ENCODE results near the gene GLT8D2.

Gene GLT8D2

GRCh38 chr12:103955811-103956508 is 94.0 kb downstream of the GLT8D2 start:
- peaks cover 27% of the 10 kb centered on the region for H3K4me1 ChIP-seq (ENCODE audit: low read length)
- peaks cover 6% of the 10 kb centered on the region; the same call in 1 of the 2 replicates for H4K20me1 ChIP-seq (ENCODE audit: insufficient read depth, low read length)
- H3K36me3 ChIP-seq (replicated peaks; ENCODE audit: low read depth, low read length), result peaks cover 38% of the 10 kb centered on the region
- H3K4me3 ChIP-seq (ENCODE audit: low read length), result peak overlapping the region; percentile 99
- peak overlapping the region; percentile 99 for H3K4me2 ChIP-seq (ENCODE audit: low read length)
- peak overlapping the region; percentile 81; the same call in 1 of the 2 replicates for H3K27ac ChIP-seq (ENCODE audit: low read length)
- TF ChIP-seq EZH2phosphoT487 (IDR thresholded peaks at IDR 0.05; ENCODE audit: low read depth), result no peak
- no peak for TF ChIP-seq CTCF (IDR thresholded peaks at IDR 0.05; ENCODE audit: low read depth, low read length)
- 0 out of 2 replicates have a peak overlapping the region, but pooled peaks have one; percentile 74 for H2AFZ ChIP-seq (ENCODE audit: low read depth, low read length)
- H3K79me2 ChIP-seq (ENCODE audit: low read length), result peaks cover 37% of the 10 kb centered on the region
- no peaks in the 10 kb centered on the region for H3K27me3 ChIP-seq (ENCODE audit: low read depth, low read length)
- H3K9me3 ChIP-seq (ENCODE audit: insufficient read depth, low read length), result no peaks in the 10 kb centered on the region
- H3K9ac ChIP-seq (ENCODE audit: low read length), result peak overlapping the region; percentile 94

GRCh38 chr12:103952497-103952896 is 97.5 kb downstream of the GLT8D2 start:
- no peak for TF ChIP-seq CTCF (IDR thresholded peaks at IDR 0.05; ENCODE audit: low read depth, low read length)
- TF ChIP-seq EZH2phosphoT487 (IDR thresholded peaks at IDR 0.05; ENCODE audit: low read depth), result no peak
- peaks cover 18% of the 10 kb centered on the region; the same call in 1 of the 2 replicates for H4K20me1 ChIP-seq (ENCODE audit: insufficient read depth, low read length)
- H3K27ac ChIP-seq (ENCODE audit: low read length), result no peak overlapping the region
- H3K9ac ChIP-seq (ENCODE audit: low read length), result no peak overlapping the region
- H3K9me3 ChIP-seq (ENCODE audit: insufficient read depth, low read length), result no peaks in the 10 kb centered on the region
- H3K27me3 ChIP-seq (ENCODE audit: low read depth, low read length), result no peaks in the 10 kb centered on the region
- peaks cover 37% of the 10 kb centered on the region for H3K79me2 ChIP-seq (ENCODE audit: low read length)
- H2AFZ ChIP-seq (ENCODE audit: low read depth, low read length), result no peak overlapping the region
- H3K36me3 ChIP-seq (replicated peaks; ENCODE audit: low read depth, low read length), result peaks cover 67% of the 10 kb centered on the region
- no peak overlapping the region for H3K4me2 ChIP-seq (ENCODE audit: low read length)
- H3K4me1 ChIP-seq (ENCODE audit: low read length), result peaks cover 7% of the 10 kb centered on the region
- no peak overlapping the region for H3K4me3 ChIP-seq (ENCODE audit: low read length)

GRCh38 chr12:103948746-103949406 is 101.1 kb downstream of the GLT8D2 start:
- H3K4me1 ChIP-seq (ENCODE audit: low read length), result no peaks in the 10 kb centered on the region
- H3K36me3 ChIP-seq (replicated peaks; ENCODE audit: low read depth, low read length), result peaks cover 92% of the 10 kb centered on the region
- no peak overlapping the region for H3K4me3 ChIP-seq (ENCODE audit: low read length)
- no peak overlapping the region for H3K4me2 ChIP-seq (ENCODE audit: low read length)
- no peak overlapping the region for H3K9ac ChIP-seq (ENCODE audit: low read length)
- no peak for TF ChIP-seq EZH2phosphoT487 (IDR thresholded peaks at IDR 0.05; ENCODE audit: low read depth)
- TF ChIP-seq CTCF (IDR thresholded peaks at IDR 0.05; ENCODE audit: low read depth, low read length), result no peak
- H3K79me2 ChIP-seq (ENCODE audit: low read length), result peaks cover 14% of the 10 kb centered on the region
- H3K27ac ChIP-seq (ENCODE audit: low read length), result no peak overlapping the region
- no peak overlapping the region for H2AFZ ChIP-seq (ENCODE audit: low read depth, low read length)
- no peaks in the 10 kb centered on the region for H3K9me3 ChIP-seq (ENCODE audit: insufficient read depth, low read length)
- peaks cover 42% of the 10 kb centered on the region; the same call in 1 of the 2 replicates for H4K20me1 ChIP-seq (ENCODE audit: insufficient read depth, low read length)
- H3K27me3 ChIP-seq (ENCODE audit: low read depth, low read length), result no peaks in the 10 kb centered on the region

- TF ChIP-seq CTCF (IDR thresholded peaks at IDR 0.05; ENCODE audit: low read depth, low read length), result no peak
- TF ChIP-seq EZH2phosphoT487 (IDR thresholded peaks at IDR 0.05; ENCODE audit: low read depth), result no peak
- no peaks in the 10 kb centered on the region for H3K9me3 ChIP-seq (ENCODE audit: insufficient read depth, low read length)
- H2AFZ ChIP-seq (ENCODE audit: low read depth, low read length), result no peak overlapping the region
- H3K9ac ChIP-seq (ENCODE audit: low read length), result no peak overlapping the region
- no peak overlapping the region for H3K4me2 ChIP-seq (ENCODE audit: low read length)
- no peak overlapping the region for H3K4me3 ChIP-seq (ENCODE audit: low read length)
- H3K36me3 ChIP-seq (replicated peaks; ENCODE audit: low read depth, low read length), result peaks cover 91% of the 10 kb centered on the region
- no peak overlapping the region for H3K27ac ChIP-seq (ENCODE audit: low read length)
- H3K4me1 ChIP-seq (ENCODE audit: low read length), result no peaks in the 10 kb centered on the region
- no peaks in the 10 kb centered on the region for H3K27me3 ChIP-seq (ENCODE audit: low read depth, low read length)
- peaks cover 50% of the 10 kb centered on the region; the same call in 1 of the 2 replicates for H4K20me1 ChIP-seq (ENCODE audit: insufficient read depth, low read length)
- peaks cover 17% of the 10 kb centered on the region for H3K79me2 ChIP-seq (ENCODE audit: low read length)
Measured at GRCh38 chr12:103947871-103948555, 102.0 kb downstream of the GLT8D2 start.
